ENCODE data around the gene SLC5A3.

Gene SLC5A3

DNA sequence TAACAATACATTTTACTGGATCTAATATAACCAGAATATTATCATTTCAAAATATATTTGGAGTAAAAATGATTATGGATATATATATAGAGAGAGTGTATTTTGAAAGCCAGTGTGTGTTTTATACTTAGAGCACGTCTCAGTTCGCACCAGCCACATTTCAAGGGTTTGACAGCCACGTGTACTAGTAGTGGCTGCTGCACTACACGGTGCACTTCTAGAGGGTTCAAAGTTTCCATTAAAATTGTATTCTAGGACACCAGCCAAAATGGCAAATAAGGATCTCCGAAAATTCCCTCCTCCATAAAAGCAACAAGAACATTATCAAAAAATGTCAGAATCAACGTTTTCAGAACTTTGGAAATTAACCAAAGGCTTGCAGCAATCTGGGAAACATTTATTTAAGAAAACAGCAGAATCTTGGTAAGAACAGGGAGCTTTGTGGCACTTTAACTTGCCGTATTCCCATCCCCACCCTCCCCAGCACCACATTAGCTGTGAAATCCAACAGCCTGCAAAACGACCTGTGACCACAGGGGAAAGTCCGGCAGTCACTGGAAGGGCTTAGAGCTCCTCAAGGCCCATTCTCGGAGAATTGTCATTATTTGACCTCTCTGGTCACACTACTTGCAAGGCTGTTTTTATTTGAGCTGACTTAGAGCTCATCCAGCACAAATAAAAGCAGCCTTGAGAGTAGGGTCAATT, 33.5 kb upstream of the SLC5A3 start:
- H3K36me3 ChIP-seq (ENCODE audit: control insufficient read depth in 2 of 2, insufficient read depth in 1 of 2, low read length in 2 of 2): no peaks in the 10 kb centered on the region
- H3K9me3 ChIP-seq (ENCODE audit: control insufficient read depth, insufficient read depth, low read depth, low read length): no peaks in the 10 kb centered on the region
- no peaks in the 10 kb centered on the region; the same call in 1 of the 2 replicates for H3K4me1 ChIP-seq (ENCODE audit: control insufficient read depth, insufficient read depth, low read length)
- POLR2A ChIA-PET: no interaction called here
- TF ChIP-seq ZNF518A (tag by site-specific recombination; conservative IDR thresholded peaks at IDR 0.05; ENCODE audit: low read depth): no peak
- peak; percentile 65; the same call in 1 of the 2 replicates for TF ChIP-seq ZNF677 (tag by site-specific recombination; IDR thresholded peaks at IDR 0.05)
- H3K27ac ChIP-seq (ENCODE audit: extremely low read depth, low read depth, low read length): no peak overlapping the region
- CTCF ChIA-PET: interaction anchor here (0.7 to 1.0 kb wide), 3 partner anchors 18 to 116 kb away, joined by 3 to 5 read pairs (median 4); no protein-coding TSS in a partner anchor
- H3K4me3 ChIP-seq (ENCODE audit: low read depth, low read length): no peak overlapping the region

GRCh38 chr21:34042735-34043134, 30.6 kb upstream of the SLC5A3 start:
- Histone ChIP-seq H3K36me3 (ENCODE audit: control insufficient read depth in 2 of 2, insufficient read depth in 1 of 2, low read length in 2 of 2) (no peaks in the 10 kb centered on the region), H3K4me1 (ENCODE audit: control insufficient read depth, insufficient read depth, low read length) (no peaks in the 10 kb centered on the region), H3K4me3 (ENCODE audit: low read depth, low read length) (no peak overlapping the region), H3K27ac (ENCODE audit: extremely low read depth, low read depth, low read length) (no peak overlapping the region), H3K9me3 (ENCODE audit: control insufficient read depth, insufficient read depth, low read depth, low read length) (no peaks in the 10 kb centered on the region)
- ChIA-PET CTCF (no interaction called here), POLR2A (no interaction called here)
- no peak for TF ChIP-seq ZNF626 (tag by site-specific recombination; IDR thresholded peaks at IDR 0.05)
- TF ChIP-seq YY1 (tag by site-specific recombination; IDR thresholded peaks at IDR 0.05): no peak
- no peak for TF ChIP-seq ZNF473 (tag by site-specific recombination; IDR thresholded peaks at IDR 0.05)
- TF ChIP-seq ZFP69B (tag by site-specific recombination; IDR thresholded peaks at IDR 0.05): no peak
- TF ChIP-seq ZNF529 (tag by site-specific recombination; IDR thresholded peaks at IDR 0.05; ENCODE audit: insufficient replicate concordance): no peak
- no peak for TF ChIP-seq ZNF670 (tag by site-specific recombination; IDR thresholded peaks at IDR 0.05; ENCODE audit: low read depth)
- no peak for TF ChIP-seq GLI2 (tag by site-specific recombination; IDR thresholded peaks at IDR 0.05; ENCODE audit: borderline replicate concordance, low read depth)
- TF ChIP-seq, protein P1, sequence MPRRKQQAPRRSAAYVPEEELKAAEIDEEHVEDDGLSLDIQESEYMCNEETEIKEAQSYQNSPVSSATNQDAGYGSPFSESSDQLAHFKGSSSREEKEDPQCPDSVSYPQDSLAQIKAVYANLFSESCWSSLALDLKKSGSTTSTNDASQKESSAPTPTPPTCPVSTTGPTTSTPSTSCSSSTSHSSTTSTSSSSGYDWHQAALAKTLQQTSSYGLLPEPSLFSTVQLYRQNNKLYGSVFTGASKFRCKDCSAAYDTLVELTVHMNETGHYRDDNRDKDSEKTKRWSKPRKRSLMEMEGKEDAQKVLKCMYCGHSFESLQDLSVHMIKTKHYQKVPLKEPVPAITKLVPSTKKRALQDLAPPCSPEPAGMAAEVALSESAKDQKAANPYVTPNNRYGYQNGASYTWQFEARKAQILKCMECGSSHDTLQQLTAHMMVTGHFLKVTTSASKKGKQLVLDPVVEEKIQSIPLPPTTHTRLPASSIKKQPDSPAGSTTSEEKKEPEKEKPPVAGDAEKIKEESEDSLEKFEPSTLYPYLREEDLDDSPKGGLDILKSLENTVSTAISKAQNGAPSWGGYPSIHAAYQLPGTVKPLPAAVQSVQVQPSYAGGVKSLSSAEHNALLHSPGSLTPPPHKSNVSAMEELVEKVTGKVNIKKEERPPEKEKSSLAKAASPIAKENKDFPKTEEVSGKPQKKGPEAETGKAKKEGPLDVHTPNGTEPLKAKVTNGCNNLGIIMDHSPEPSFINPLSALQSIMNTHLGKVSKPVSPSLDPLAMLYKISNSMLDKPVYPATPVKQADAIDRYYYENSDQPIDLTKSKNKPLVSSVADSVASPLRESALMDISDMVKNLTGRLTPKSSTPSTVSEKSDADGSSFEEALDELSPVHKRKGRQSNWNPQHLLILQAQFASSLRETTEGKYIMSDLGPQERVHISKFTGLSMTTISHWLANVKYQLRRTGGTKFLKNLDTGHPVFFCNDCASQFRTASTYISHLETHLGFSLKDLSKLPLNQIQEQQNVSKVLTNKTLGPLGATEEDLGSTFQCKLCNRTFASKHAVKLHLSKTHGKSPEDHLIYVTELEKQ (tag by site-specific recombination; IDR thresholded peaks at IDR 0.05; ENCODE audit: borderline replicate concordance): no peak
- TF ChIP-seq ZNF654 (tag by site-specific recombination; IDR thresholded peaks at IDR 0.05; ENCODE audit: low read depth): no peak
- no peak for TF ChIP-seq HOXA7 (CRISPR knock-in tag; IDR thresholded peaks at IDR 0.05; ENCODE audit: borderline replicate concordance)
- no peak for TF ChIP-seq ZNF843 (tag by site-specific recombination; IDR thresholded peaks at IDR 0.05)
- no peak for TF ChIP-seq ZNF24 (tag by site-specific recombination; IDR thresholded peaks at IDR 0.05)
- TF ChIP-seq ZNF518A (tag by site-specific recombination; conservative IDR thresholded peaks at IDR 0.05; ENCODE audit: low read depth): no peak
- TF ChIP-seq ZNF280C (tag by site-specific recombination; IDR thresholded peaks at IDR 0.05): no peak

All from HEK293 (cell line).